IMR-90 (cell line): ENCODE data around the gene PIK3R4. TPM values are rescaled to one million over a fixed set of nuclear protein-coding genes. Genes with fewer than 3 reads are reported as not detected.

Source experiments
- ATAC-seq: fragments of 200-7000 bp; cut with Tn5 transposase; 2 replicates; pipeline ENCODE4 v1.9.1; 2020; ENCODE audit warnings: low read depth, mild to moderate bottlenecking, moderate library complexity
- BruUV-seq: library from RNA; stranded (reverse); fragments of 400-500 nt; replicated peaks from 2 replicates; lab custom pipeline; 2021; lab: Mats Ljungman, UMichigan
- CTCF ChIA-PET: fragments of 300-600 bp; formaldehyde crosslinking; extraction: SDS; loops from one replicate; lab custom pipeline; 2021; ENCODE audit warnings: antibody characterized with exemption; lab: Yijun Ruan, JAX
- POLR2A ChIA-PET: fragments of 300-600 bp; sonication (Branson Sonifier 250); formaldehyde crosslinking; loops from one replicate; lab custom pipeline; 2022; ENCODE audit warnings: antibody characterized with exemption; ENCODE audit not compliant: unreplicated experiment; lab: Charles Lee
- DNase-seq: peaks from one replicate; pipeline ENCODE4 v3.0.0; 2013
- H2AFZ ChIP-seq: replicated peaks from 2 replicates; pipeline ENCODE3; 2013; ENCODE audit warnings: low read length, mild to moderate bottlenecking; ENCODE audit not compliant: poor library complexity
- H2AK5ac ChIP-seq: 2 replicates; pipeline ENCODE4 v1.6.1; 2013; ENCODE audit warnings: low read depth, low read length, inconsistent platforms
- H2AK9ac ChIP-seq: replicated peaks from 2 replicates; pipeline ENCODE3; 2013; ENCODE audit warnings: mild to moderate bottlenecking, low read depth, low read length, moderate library complexity; ENCODE audit not compliant: poor library complexity
- H2BK120ac ChIP-seq: 2 replicates; pipeline ENCODE4 v1.6.1; 2013; ENCODE audit warnings: low read depth, low read length, inconsistent platforms
- H2BK15ac ChIP-seq: 3 replicates; pipeline ENCODE4 v1.6.1; 2013; ENCODE audit warnings: low read depth, low read length, inconsistent platforms
- H2BK20ac ChIP-seq: 2 replicates; pipeline ENCODE4 v1.6.1; 2013; ENCODE audit warnings: low read depth, mild to moderate bottlenecking, inconsistent platforms, low read length, moderate library complexity
- H2BK5ac ChIP-seq: 2 replicates; pipeline ENCODE4 v1.6.1; 2013; ENCODE audit warnings: mild to moderate bottlenecking, low read depth, low read length, inconsistent platforms; ENCODE audit not compliant: poor library complexity, severe bottlenecking
- H3K14ac ChIP-seq: replicated peaks from 2 replicates; pipeline ENCODE4 v1.6.1; 2013; ENCODE audit warnings: low read depth, low read length, inconsistent platforms
- H3K18ac ChIP-seq: 2 replicates; pipeline ENCODE4 v1.6.1; 2013; ENCODE audit warnings: low read depth, low read length, control low read depth
- H3K23ac ChIP-seq: 2 replicates; pipeline ENCODE4 v1.6.1; 2013; ENCODE audit warnings: low read depth, low read length, inconsistent platforms
- H3K27ac ChIP-seq: 2 replicates; pipeline ENCODE4 v1.5.1; 2013; ENCODE audit warnings: mild to moderate bottlenecking, control low read depth, low read length; ENCODE audit not compliant: insufficient read depth
- H3K27me3 ChIP-seq: 2 replicates; pipeline ENCODE4 v1.6.1; 2013; ENCODE audit warnings: low read length; ENCODE audit not compliant: control insufficient read depth, insufficient read depth
- H3K36me3 ChIP-seq: 2 replicates; pipeline ENCODE4 v1.6.1; 2013; ENCODE audit warnings: low read length, mixed read lengths; ENCODE audit not compliant: control insufficient read depth, insufficient read depth
- H3K4ac ChIP-seq: 2 replicates; pipeline ENCODE4 v1.6.1; 2013; ENCODE audit warnings: low read depth, low read length, inconsistent platforms
- H3K4me1 ChIP-seq: 2 replicates; pipeline ENCODE4 v1.6.1; 2013; ENCODE audit warnings: low read length, mixed read lengths; ENCODE audit not compliant: control insufficient read depth, insufficient read depth
- H3K4me2 ChIP-seq: 2 replicates; pipeline ENCODE4 v1.6.1; 2013; ENCODE audit warnings: low read depth, mild to moderate bottlenecking, control low read depth, low read length, moderate library complexity
- H3K4me3 ChIP-seq: 2 replicates; pipeline ENCODE4 v1.5.1; 2013; ENCODE audit warnings: low read depth, mild to moderate bottlenecking, control low read depth, low read length, moderate library complexity; ENCODE audit not compliant: insufficient read depth
- H3K56ac ChIP-seq: 2 replicates; pipeline ENCODE4 v1.6.1; 2013; ENCODE audit warnings: low read length, inconsistent platforms; ENCODE audit not compliant: insufficient read depth; ENCODE audit errors: extremely low read depth
- H3K79me1 ChIP-seq, 2 experiments: 2 replicates each; pipeline ENCODE4 v1.6.1; 2013; ENCODE audit warnings: low read length in 2 of 2, inconsistent platforms in 1 of 2, low read depth in 1 of 2
- H3K9ac ChIP-seq: 2 replicates; pipeline ENCODE4 v1.6.1; 2013; ENCODE audit warnings: low read depth, low read length, control low read depth
- H3K9me1 ChIP-seq: 2 replicates; pipeline ENCODE4 v1.6.1; 2013; ENCODE audit warnings: low read length, inconsistent platforms; ENCODE audit not compliant: insufficient read depth
- H3K9me3 ChIP-seq: 2 replicates; pipeline ENCODE4 v1.6.1; 2013; ENCODE audit warnings: low read length; ENCODE audit not compliant: control insufficient read depth, insufficient read depth
- H4K20me1 ChIP-seq: 2 replicates; pipeline ENCODE4 v1.6.1; 2013; ENCODE audit warnings: low read length, inconsistent platforms; ENCODE audit not compliant: insufficient read depth
- H4K5ac ChIP-seq: 2 replicates; pipeline ENCODE4 v1.6.1; 2013; ENCODE audit warnings: mild to moderate bottlenecking, low read depth, low read length, control low read depth
- H4K8ac ChIP-seq, 2 experiments: 2 replicates each; pipeline ENCODE4 v1.6.1; 2013; ENCODE audit warnings: low read depth in 2 of 2, low read length in 2 of 2, control low read depth in 1 of 2, inconsistent platforms in 1 of 2
- H4K91ac ChIP-seq: 2 replicates; pipeline ENCODE4 v1.6.1; 2013; ENCODE audit warnings: low read depth, low read length, inconsistent platforms; ENCODE audit not compliant: insufficient read depth
- CEBPB ChIP-seq: IDR thresholded peaks from 2 replicates; pipeline ENCODE4 v1.6.1; 2012; ENCODE audit warnings: low read depth, low read length, improper control_type of control experiment
- CHD1 ChIP-seq: IDR thresholded peaks from 2 replicates; pipeline ENCODE4 v1.6.1; 2012; ENCODE audit warnings: low read depth, low read length, improper control_type of control experiment
- FOS ChIP-seq: fragments of 150-350 bp; IDR thresholded peaks from 2 replicates; pipeline ENCODE4 v1.6.1; 2016; ENCODE audit warnings: low read depth, low read length
- MXI1 ChIP-seq: IDR thresholded peaks from 2 replicates; pipeline ENCODE4 v1.6.1; 2012; ENCODE audit warnings: low read depth, mild to moderate bottlenecking, low read length, moderate library complexity, borderline replicate concordance
- NFE2L2 ChIP-seq: fragments of 150-350 bp; IDR thresholded peaks from 2 replicates; pipeline ENCODE4 v1.6.1; 2016; ENCODE audit warnings: low read depth, mild to moderate bottlenecking, low read length
- RCOR1 ChIP-seq: IDR thresholded peaks from 2 replicates; pipeline ENCODE4 v1.6.1; 2012; ENCODE audit warnings: mild to moderate bottlenecking, low read length, improper control_type of control experiment; ENCODE audit not compliant: insufficient replicate concordance
- RFX5 ChIP-seq: IDR thresholded peaks from 2 replicates; pipeline ENCODE4 v1.8.0; 2012; ENCODE audit warnings: low read depth, mild to moderate bottlenecking, low read length, moderate library complexity
- SMC3 ChIP-seq: fragments of 150-350 bp; IDR thresholded peaks from 2 replicates; pipeline ENCODE4 v1.6.1; 2016; ENCODE audit warnings: low read depth, mild to moderate bottlenecking, antibody characterized with exemption, low read length, moderate library complexity
- WGBS, 2 experiments: methylation state at CpG; one replicate each; pipeline versions ENCODE4 v1.1.5 to v1.1.7; 2013; ENCODE audit warnings: missing lambda C conversion rate in 2 of 2; ENCODE audit not compliant: insufficient read length in 1 of 2; ENCODE audit errors: extremely low coverage in 2 of 2; 5-methylcytosine and 5-hydroxymethylcytosine counted together
- dilution Hi-C: fragments of 300-500 bp; cut with HindIII; formaldehyde crosslinking; loops from one replicate; pipeline ENCODE4 v1.14.3; 2018; ENCODE audit warnings: low sequenced_read_pairs; ENCODE audit not compliant: unreplicated experiment
- in situ Hi-C: fragments of 300-500 bp; cut with MboI; formaldehyde crosslinking; loops from 3 replicates; pipeline ENCODE4 v1.14.3; 2019; ENCODE audit warnings: low sequenced_read_pairs, inconsistent platforms, mixed read lengths
- intact Hi-C: fragments of 100-400 bp; cut with micrococcal nuclease; formaldehyde crosslinking; loops from 2 replicates; pipeline ENCODE4 v1.10.0; 2022
- polyA plus RNA-seq, 3 experiments: library from polyadenylated mRNA; depleted of rRNA; stranded (reverse); fragments of >200 nt; gene quantifications; 2 replicates each; pipeline ENCODE4 v1.2.3, GENCODE V29; 2012; ENCODE audit warnings: low replicate concordance in 1 of 3
- total RNA-seq: library from RNA; depleted of rRNA; stranded (reverse); fragments of >200 nt; gene quantifications from 2 replicates; pipeline ENCODE4 v1.2.3, GENCODE V29; 2012

The PIK3R4 gene
- total and polyA plus RNA-seq, 2 of the 4 experiments (the other 2 are of a cell fraction), result 19.7 to 27.2 TPM

DNA sequence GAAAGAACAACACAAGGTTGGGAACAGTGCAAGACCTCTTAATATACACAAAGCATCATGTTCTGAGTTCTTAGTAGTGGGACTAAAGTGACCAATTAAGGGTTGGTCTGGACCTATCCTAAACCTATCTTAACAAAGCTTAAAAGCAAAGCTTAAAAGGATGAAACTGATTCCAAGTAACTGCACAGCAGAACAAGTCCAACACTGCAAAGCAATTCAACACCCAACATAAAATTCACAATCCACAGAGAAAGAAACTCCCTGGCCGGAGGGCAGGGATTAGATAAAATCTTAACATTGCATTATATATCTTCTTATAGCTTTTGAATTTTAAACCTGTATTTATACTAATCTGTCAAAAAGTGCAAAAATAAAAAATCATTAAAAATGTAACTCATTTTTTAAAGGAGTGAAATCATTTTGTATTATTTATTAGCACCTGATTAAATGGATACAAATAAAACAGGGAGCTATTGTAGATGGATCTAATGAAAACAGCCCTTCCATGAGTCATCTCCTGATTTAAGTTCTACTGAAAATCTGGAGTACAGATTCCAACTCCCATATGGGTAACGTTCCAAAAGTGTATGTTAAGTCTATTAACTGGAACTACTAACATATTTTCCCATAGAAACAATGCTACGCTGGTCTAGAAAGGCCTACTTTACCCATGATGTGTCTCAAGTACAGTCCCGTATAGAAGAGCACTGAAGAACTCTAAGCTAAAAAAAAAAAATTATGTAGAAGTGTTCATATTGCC lies 34.9 kb downstream of the PIK3R4 start (continued):
- no peak for TF ChIP-seq CHD1

DNA sequence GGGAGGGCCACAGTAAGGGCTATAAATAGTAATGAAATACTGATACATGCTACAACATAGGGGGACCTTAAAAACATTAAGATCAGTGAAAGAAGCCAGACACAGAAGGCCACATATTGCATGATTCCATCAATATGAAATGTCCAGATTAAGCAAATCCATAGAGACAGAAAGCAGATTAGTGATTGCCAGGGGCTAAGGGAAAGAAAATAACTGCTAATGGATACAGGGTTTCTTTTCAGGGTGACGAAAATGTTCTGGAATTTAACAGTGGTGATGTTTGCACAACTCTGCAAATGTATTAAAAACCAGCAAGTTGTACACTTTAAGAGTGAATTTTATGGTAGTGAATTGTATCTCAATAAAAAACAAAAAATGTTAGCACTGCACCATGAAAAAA lies 37.0 kb downstream of the PIK3R4 start:
- dilution Hi-C loops (no loop called here), in situ Hi-C loops (loop anchor here (25.0 kb wide), 1 partner anchor 103 kb away; no protein-coding TSS in a partner anchor), intact Hi-C loops (no loop called here)
- Histone ChIP-seq H4K8ac (no peak overlapping the region), H3K4ac (no peak overlapping the region), H3K56ac (no peak overlapping the region), H3K9ac (no peak overlapping the region), H2BK120ac (no peak overlapping the region), H3K18ac (no peak overlapping the region), H3K23ac (no peak overlapping the region), H3K9me3 (no peaks in the 10 kb centered on the region), H4K5ac (no peak overlapping the region), H2BK5ac (no peak overlapping the region), H3K36me3 (0 out of 2 replicates have a peak, but pooled peaks cover 4% of the 10 kb centered on the region), H3K14ac (no peak overlapping the region), H2AK5ac (no peak overlapping the region), H4K91ac (no peak overlapping the region), H3K27ac (no peak overlapping the region), H3K4me3 (no peak overlapping the region), H3K9me1 (peaks cover 2% of the 10 kb centered on the region; the same call in 1 of the 2 replicates), H3K4me2 (no peak overlapping the region), H4K20me1 (no peaks in the 10 kb centered on the region), H2AFZ (no peak overlapping the region), H2BK20ac (no peak overlapping the region), H2BK15ac (no peak overlapping the region), H2AK9ac (no peak overlapping the region), H3K27me3 (no peaks in the 10 kb centered on the region), H3K79me1 (peaks cover 0 to 4% of the 10 kb centered on the region in 2 experiments; a peak in 1 of 4 replicates), H3K4me1 (no peaks in the 10 kb centered on the region; the same call in 1 of the 2 replicates)
- WGBS, 2 experiments, result no CpG with 5 or more reads among the region's 1 CpG
- DNase-seq (no peak), ATAC-seq (no peak)
- CTCF ChIA-PET, result no interaction called here
- TF ChIP-seq FOS, result no peak
- no peak for TF ChIP-seq NFE2L2
- no peak for TF ChIP-seq CEBPB
- no peak for TF ChIP-seq RFX5
- TF ChIP-seq MXI1, result no peak
- no peak for TF ChIP-seq RCOR1
- TF ChIP-seq SMC3, result no peak
- no TSS peak for BruUV-seq
- POLR2A ChIA-PET, result no interaction called here
